HepG2 (cell line): Measurements from ENCODE around the gene ZCCHC24.

Experiments
- CTCF ChIP-seq: sonication (generic); formaldehyde crosslinking; IDR thresholded peaks from 2 replicates; pipeline ENCODE4 v1.5.0; 2020; ENCODE audit warnings: mild to moderate bottlenecking, missing genetic modification reagents, moderate library complexity
- ELK4 ChIP-seq: sonication (generic); formaldehyde crosslinking; IDR thresholded peaks from 2 replicates; pipeline ENCODE4 v1.9.0; 2021; ENCODE audit warnings: missing genetic modification reagents, borderline replicate concordance
- FOXK1 ChIP-seq: sonication (generic); formaldehyde crosslinking; IDR thresholded peaks from 2 replicates; pipeline ENCODE4 v1.4.0; 2020; ENCODE audit warnings: low read depth, missing genetic modification reagents, borderline replicate concordance
- HNF4A ChIP-seq: sonication (generic); formaldehyde crosslinking; IDR thresholded peaks from 2 replicates; pipeline ENCODE4 v1.4.0; 2020; ENCODE audit warnings: missing genetic modification reagents
- MAFF ChIP-seq: IDR thresholded peaks from 2 replicates; pipeline ENCODE4 v1.6.1; 2011; ENCODE audit warnings: low read depth, low read length, improper control_type of control experiment
- MAFK ChIP-seq, 2 experiments: IDR thresholded peaks in 1 of 2; conservative IDR thresholded peaks in 1 of 2; 2 replicates each; pipeline ENCODE4 v1.6.1; 2011; ENCODE audit warnings: improper control_type of control experiment in 2 of 2, low read length in 2 of 2
- MAX ChIP-seq: IDR thresholded peaks from 2 replicates; pipeline ENCODE4 v1.6.1; 2012; ENCODE audit warnings: inconsistent platforms
- REST ChIP-seq, 2 experiments: IDR thresholded peaks; 2 replicates each; pipeline ENCODE4 v1.6.1; 2011 to 2012; ENCODE audit warnings: low read length in 2 of 2, borderline replicate concordance in 1 of 2, low read depth in 1 of 2, mild to moderate bottlenecking in 1 of 2, moderate library complexity in 1 of 2
- RFX5 ChIP-seq: IDR thresholded peaks from 2 replicates; pipeline ENCODE4 v1.6.1; 2011; ENCODE audit warnings: low read depth, low read length, improper control_type of control experiment
- SMARCC2 ChIP-seq: fragments of 450-650 bp; IDR thresholded peaks from 2 replicates; pipeline ENCODE4 v1.6.1; 2017; ENCODE audit warnings: antibody characterized with exemption, mild to moderate bottlenecking
- TEAD2 ChIP-seq: sonication (generic); formaldehyde crosslinking; IDR thresholded peaks from 2 replicates; pipeline ENCODE4 v1.9.0; 2021; ENCODE audit warnings: missing genetic modification reagents
- ZBTB1 ChIP-seq: sonication (generic); formaldehyde crosslinking; IDR thresholded peaks from 2 replicates; pipeline ENCODE4 v1.4.0; 2020; ENCODE audit warnings: missing genetic modification reagents, borderline replicate concordance
- ZMYM3 ChIP-seq: sonication (generic); formaldehyde crosslinking; IDR thresholded peaks from 2 replicates; pipeline ENCODE4 v1.5.1; 2020; ENCODE audit warnings: mild to moderate bottlenecking, missing genetic modification reagents
- ZNF296 ChIP-seq: sonication (generic); formaldehyde crosslinking; conservative IDR thresholded peaks from 2 replicates; pipeline ENCODE4 v1.5.0; 2020; ENCODE audit warnings: mild to moderate bottlenecking, missing genetic modification reagents

GRCh38 chr10:79493806-79494205 is 48.4 kb upstream of the ZCCHC24 start:
- TF ChIP-seq CTCF (CRISPR knock-in tag) (no peak), RFX5 (no peak), MAFF (no peak), HNF4A (CRISPR knock-in tag) (no peak), ELK4 (CRISPR knock-in tag) (no peak), ZNF296 (CRISPR knock-in tag) (no peak), TEAD2 (no peak), ZBTB1 (CRISPR knock-in tag) (no peak), FOXK1 (CRISPR knock-in tag) (no peak), SMARCC2 (no peak), REST (IDR thresholded peaks at IDR 0.05; ENCODE audit: borderline replicate concordance in 1 of 2, low read depth in 1 of 2, low read length in 2 of 2) (no peak), MAX (no peak), MAFK (conservative IDR thresholded peaks at IDR 0.05 in 1 of 2, IDR thresholded peaks at IDR 0.05 in 1 of 2; ENCODE audit: low read length in 2 of 2) (no peak), ZMYM3 (CRISPR knock-in tag) (no peak)
